Activated naive CD8-positive, alpha-beta T cell treated with anti-CD3 and anti-CD28 coated beads, Interleukin-2, amount 10 ng/mL, durations not matched to agents 7 days and 5 days (primary cell): Measurements from ENCODE around the gene MTCL1. TPM values are rescaled to one million over a fixed set of nuclear protein-coding genes. Genes with fewer than 3 reads are reported as not detected.

Source experiments
- ATAC-seq: fragments of 150-1000 bp; cut with Tn5 transposase; one replicate; pipeline ENCODE4 v1.10.0; 2021; ENCODE audit warnings: low read depth, moderate library complexity
- POLR2A ChIA-PET: fragments of 350-600 bp; sonication (Branson Sonifier 250); formaldehyde crosslinking; loops from one replicate; lab custom pipeline; 2021; ENCODE audit warnings: antibody characterized with exemption; lab: Charles Lee
- DNase-seq: peaks from one replicate; pipeline ENCODE4 v3.0.0; 2021
- H3K27ac Mint-ChIP-seq: one replicate; pipeline ENCODE4 v1.8.0; 2022; ENCODE audit warnings: mild to moderate bottlenecking, mixed read lengths
- H3K27me3 Mint-ChIP-seq: one replicate; pipeline ENCODE4 v1.8.0; 2022; ENCODE audit warnings: mild to moderate bottlenecking, moderate library complexity, mixed read lengths
- H3K36me3 Mint-ChIP-seq: one replicate; pipeline ENCODE4 v1.8.0; 2021; ENCODE audit warnings: mild to moderate bottlenecking, mixed read lengths
- H3K4me1 Mint-ChIP-seq: one replicate; pipeline ENCODE4 v1.8.0; 2021; ENCODE audit warnings: mixed read lengths
- H3K4me3 Mint-ChIP-seq: one replicate; pipeline ENCODE4 v1.8.0; 2022; ENCODE audit warnings: mild to moderate bottlenecking, moderate library complexity, mixed read lengths
- H3K9me3 Mint-ChIP-seq: one replicate; pipeline ENCODE4 v1.8.0; 2021; ENCODE audit warnings: mixed read lengths
- total RNA-seq, 2 experiments: library from RNA; stranded (reverse); gene quantifications; one replicate each; pipeline ENCODE4 v1.2.3, GENCODE V29; 2021

Gene MTCL1
- total RNA-seq, 2 experiments from 2014 or later, result 0.43 to 0.69 TPM

GRCh38 chr18:8831112-8831511 is 125.8 kb downstream of the MTCL1 start:
- H3K9me3 Mint-ChIP-seq, result no peaks in the 10 kb centered on the region
- H3K4me1 Mint-ChIP-seq, result no peaks in the 10 kb centered on the region
- H3K27ac Mint-ChIP-seq, result no peak overlapping the region
- H3K4me3 Mint-ChIP-seq, result no peak overlapping the region
- POLR2A ChIA-PET, result no interaction called here
- ATAC-seq (no peak), DNase-seq (no peak)
- no peaks in the 10 kb centered on the region for H3K36me3 Mint-ChIP-seq
- peaks cover 4% of the 10 kb centered on the region for H3K27me3 Mint-ChIP-seq

GRCh38 chr18:8831531-8831930 is 126.2 kb downstream of the MTCL1 start:
- no peak overlapping the region for H3K4me3 Mint-ChIP-seq
- DNase-seq, result no peak

GRCh38 chr18:8833480-8833879 is 128.1 kb downstream of the MTCL1 start:
- H3K27me3 Mint-ChIP-seq, result peaks cover 4% of the 10 kb centered on the region
- H3K36me3 Mint-ChIP-seq, result peaks cover 3% of the 10 kb centered on the region
- no peak overlapping the region for H3K27ac Mint-ChIP-seq
- no peak for DNase-seq
- ATAC-seq, result no peak
- POLR2A ChIA-PET, result no interaction called here
- no peaks in the 10 kb centered on the region for H3K4me1 Mint-ChIP-seq
- peaks cover 5% of the 10 kb centered on the region for H3K9me3 Mint-ChIP-seq
- no peak overlapping the region for H3K4me3 Mint-ChIP-seq

More at GRCh38 chr18:8831531-8831930, 126.2 kb downstream of the MTCL1 start:
- H3K4me1 Mint-ChIP-seq, result no peaks in the 10 kb centered on the region
- ATAC-seq, result no peak
- no peak overlapping the region for H3K27ac Mint-ChIP-seq
- no peaks in the 10 kb centered on the region for H3K9me3 Mint-ChIP-seq
- H3K36me3 Mint-ChIP-seq, result no peaks in the 10 kb centered on the region
- H3K27me3 Mint-ChIP-seq, result peaks cover 4% of the 10 kb centered on the region
- POLR2A ChIA-PET, result no interaction called here

GRCh38 chr18:8834881-8835280 is 129.5 kb downstream of the MTCL1 start:
- ATAC-seq (no peak), DNase-seq (no peak)
- POLR2A ChIA-PET, result no interaction called here
- no peaks in the 10 kb centered on the region for H3K4me1 Mint-ChIP-seq
- H3K27me3 Mint-ChIP-seq, result peaks cover 4% of the 10 kb centered on the region
- no peak overlapping the region for H3K4me3 Mint-ChIP-seq
- H3K27ac Mint-ChIP-seq, result no peak overlapping the region
- peaks cover 5% of the 10 kb centered on the region for H3K9me3 Mint-ChIP-seq
- peaks cover 3% of the 10 kb centered on the region for H3K36me3 Mint-ChIP-seq

GRCh38 chr18:8835521-8835953 is 130.2 kb downstream of the MTCL1 start:
- peaks cover 4% of the 10 kb centered on the region for H3K27me3 Mint-ChIP-seq
- peaks cover 3% of the 10 kb centered on the region for H3K36me3 Mint-ChIP-seq
- ATAC-seq (no peak), DNase-seq (no peak)
- no peak overlapping the region for H3K4me3 Mint-ChIP-seq
- H3K4me1 Mint-ChIP-seq, result no peaks in the 10 kb centered on the region
- peaks cover 5% of the 10 kb centered on the region for H3K9me3 Mint-ChIP-seq
- no peak overlapping the region for H3K27ac Mint-ChIP-seq
- POLR2A ChIA-PET, result no interaction called here

GRCh38 chr18:8839281-8839680 is 133.9 kb downstream of the MTCL1 start:
- POLR2A ChIA-PET, result no interaction called here
- Mint-ChIP-seq H3K27ac (no peak overlapping the region), H3K27me3 (peaks cover 4% of the 10 kb centered on the region), H3K36me3 (peaks cover 3% of the 10 kb centered on the region), H3K9me3 (peaks cover 5% of the 10 kb centered on the region), H3K4me1 (no peaks in the 10 kb centered on the region), H3K4me3 (no peak overlapping the region)
- no peak for DNase-seq
- no peak for ATAC-seq

GRCh38 chr18:8841781-8842485 is 136.6 kb downstream of the MTCL1 start:
- Mint-ChIP-seq H3K9me3 (peaks cover 4% of the 10 kb centered on the region), H3K27me3 (peaks cover 2% of the 10 kb centered on the region), H3K4me3 (no peak overlapping the region), H3K27ac (no peak overlapping the region), H3K36me3 (peaks cover 3% of the 10 kb centered on the region), H3K4me1 (no peaks in the 10 kb centered on the region)
- DNase-seq (no peak), ATAC-seq (no peak)
- POLR2A ChIA-PET, result no interaction called here

GRCh38 chr18:8842506-8842905 is 137.2 kb downstream of the MTCL1 start:
- no peak for DNase-seq
- POLR2A ChIA-PET, result no interaction called here
- Mint-ChIP-seq H3K36me3 (no peaks in the 10 kb centered on the region), H3K4me1 (no peaks in the 10 kb centered on the region), H3K27ac (no peak overlapping the region), H3K9me3 (no peaks in the 10 kb centered on the region), H3K27me3 (peaks cover 2% of the 10 kb centered on the region), H3K4me3 (no peak overlapping the region)
- no peak for ATAC-seq

GRCh38 chr18:8843005-8843404 is 137.6 kb downstream of the MTCL1 start:
- H3K4me3 Mint-ChIP-seq, result no peak overlapping the region
- no peak overlapping the region for H3K27ac Mint-ChIP-seq
- no peak for DNase-seq
- no peaks in the 10 kb centered on the region for H3K9me3 Mint-ChIP-seq
- POLR2A ChIA-PET, result no interaction called here
- peaks cover 3% of the 10 kb centered on the region for H3K27me3 Mint-ChIP-seq
- ATAC-seq, result no peak
- no peaks in the 10 kb centered on the region for H3K36me3 Mint-ChIP-seq
- no peaks in the 10 kb centered on the region for H3K4me1 Mint-ChIP-seq

- no peak overlapping the region for H3K27ac Mint-ChIP-seq
- H3K4me1 Mint-ChIP-seq, result no peaks in the 10 kb centered on the region
- POLR2A ChIA-PET, result no interaction called here
- ATAC-seq (no peak), DNase-seq (no peak)
- no peaks in the 10 kb centered on the region for H3K36me3 Mint-ChIP-seq
- H3K9me3 Mint-ChIP-seq, result no peaks in the 10 kb centered on the region
- H3K4me3 Mint-ChIP-seq, result no peak overlapping the region
- peaks cover 8% of the 10 kb centered on the region for H3K27me3 Mint-ChIP-seq
Measured at GRCh38 chr18:8844721-8845148, 139.4 kb downstream of the MTCL1 start.

GRCh38 chr18:8845506-8845905 is 140.2 kb downstream of the MTCL1 start:
- Mint-ChIP-seq H3K9me3 (no peaks in the 10 kb centered on the region), H3K4me3 (no peak overlapping the region), H3K27me3 (peaks cover 8% of the 10 kb centered on the region), H3K4me1 (no peaks in the 10 kb centered on the region), H3K36me3 (no peaks in the 10 kb centered on the region), H3K27ac (no peak overlapping the region)
- DNase-seq (no peak), ATAC-seq (no peak)
- POLR2A ChIA-PET, result no interaction called here

GRCh38 chr18:8847066-8847755 is 141.9 kb downstream of the MTCL1 start:
- no peak for DNase-seq
- no peaks in the 10 kb centered on the region for H3K9me3 Mint-ChIP-seq

GRCh38 chr18:8847900-8848299 is 142.5 kb downstream of the MTCL1 start:
- no peaks in the 10 kb centered on the region for H3K36me3 Mint-ChIP-seq
- H3K27me3 Mint-ChIP-seq, result peaks cover 8% of the 10 kb centered on the region
- POLR2A ChIA-PET, result no interaction called here
- H3K4me3 Mint-ChIP-seq, result no peak overlapping the region
- H3K9me3 Mint-ChIP-seq, result no peaks in the 10 kb centered on the region
- no peaks in the 10 kb centered on the region for H3K4me1 Mint-ChIP-seq
- H3K27ac Mint-ChIP-seq, result no peak overlapping the region
- ATAC-seq (no peak), DNase-seq (no peak)

More at GRCh38 chr18:8847066-8847755, 141.9 kb downstream of the MTCL1 start:
- H3K27ac Mint-ChIP-seq, result no peak overlapping the region
- peaks cover 8% of the 10 kb centered on the region for H3K27me3 Mint-ChIP-seq
- H3K36me3 Mint-ChIP-seq, result no peaks in the 10 kb centered on the region
- H3K4me3 Mint-ChIP-seq, result no peak overlapping the region
- no peak for ATAC-seq
- no peaks in the 10 kb centered on the region for H3K4me1 Mint-ChIP-seq
- POLR2A ChIA-PET, result no interaction called here

GRCh38 chr18:8848541-8848940 is 143.2 kb downstream of the MTCL1 start:
- peaks cover 8% of the 10 kb centered on the region for H3K27me3 Mint-ChIP-seq
- H3K4me3 Mint-ChIP-seq, result no peak overlapping the region
- H3K36me3 Mint-ChIP-seq, result no peaks in the 10 kb centered on the region
- POLR2A ChIA-PET, result no interaction called here
- H3K4me1 Mint-ChIP-seq, result no peaks in the 10 kb centered on the region
- no peak overlapping the region for H3K27ac Mint-ChIP-seq
- H3K9me3 Mint-ChIP-seq, result no peaks in the 10 kb centered on the region
- no peak for ATAC-seq
- no peak for DNase-seq
